Tibial artery (tissue), 4 donors: ENCODE measurements around the gene TMBIM1.

Experiments
- DNase-seq, 2 donors: peaks; one replicate each; pipeline ENCODE4 v3.0.0-alpha.2; 2019
- H3K27ac ChIP-seq, 2 donors: fragments of 200-600 bp; sonication (generic) in 1 of 2; 1 replicate in 1 of 2; 2 replicates in 1 of 2; pipeline ENCODE4 v1.5.1; 2018 to 2019; ENCODE audit warnings: mild to moderate bottlenecking in 1 of 2
- H3K27me3 ChIP-seq, 2 donors: fragments of 200-600 bp; sonication (generic) in 1 of 2; one replicate each; pipeline versions ENCODE4 v1.5.1 to v1.6.0; 2016 to 2019
- H3K36me3 ChIP-seq, 3 donors: fragments of 200-600 bp; sonication (generic) in 2 of 3; one replicate each; pipeline ENCODE4 v1.5.1; 2016 to 2019; ENCODE audit warnings: mild to moderate bottlenecking in 2 of 3
- H3K4me1 ChIP-seq, 4 donors: fragments of 200-600 bp; sonication (generic) in 2 of 4; 1 replicate in 3 of 4; 2 replicates in 1 of 4; pipeline ENCODE4 v1.5.1; 2016 to 2019
- H3K4me3 ChIP-seq, 2 donors: fragments of 200-600 bp; sonication (generic) in 1 of 2; 1 replicate in 1 of 2; 2 replicates in 1 of 2; pipeline ENCODE4 v1.5.1; 2018 to 2019; ENCODE audit warnings: mild to moderate bottlenecking in 2 of 2
- H3K9me3 ChIP-seq, 3 donors: fragments of 200-600 bp; sonication (generic) in 1 of 3; one replicate each; pipeline ENCODE4 v1.5.1; 2016 to 2019
- intact Hi-C: fragments of 100-400 bp; cut with DNase I; formaldehyde crosslinking; loops from one replicate; pipeline ENCODE4 v1.15.0; 2023; ENCODE audit warnings: low total_unique reads
- TF ChIP-seq, protein P1 (sequence below), 2 experiments: fragments of 200-600 bp in 1 of 2; fragments of 450-650 bp in 1 of 2; IDR thresholded peaks; one replicate each; pipeline ENCODE4 v1.5.1; 2017 to 2019; ENCODE audit warnings: antibody characterized with exemption in 2 of 2, mild to moderate bottlenecking in 1 of 2, moderate library complexity in 1 of 2

The TMBIM1 gene

DNA sequence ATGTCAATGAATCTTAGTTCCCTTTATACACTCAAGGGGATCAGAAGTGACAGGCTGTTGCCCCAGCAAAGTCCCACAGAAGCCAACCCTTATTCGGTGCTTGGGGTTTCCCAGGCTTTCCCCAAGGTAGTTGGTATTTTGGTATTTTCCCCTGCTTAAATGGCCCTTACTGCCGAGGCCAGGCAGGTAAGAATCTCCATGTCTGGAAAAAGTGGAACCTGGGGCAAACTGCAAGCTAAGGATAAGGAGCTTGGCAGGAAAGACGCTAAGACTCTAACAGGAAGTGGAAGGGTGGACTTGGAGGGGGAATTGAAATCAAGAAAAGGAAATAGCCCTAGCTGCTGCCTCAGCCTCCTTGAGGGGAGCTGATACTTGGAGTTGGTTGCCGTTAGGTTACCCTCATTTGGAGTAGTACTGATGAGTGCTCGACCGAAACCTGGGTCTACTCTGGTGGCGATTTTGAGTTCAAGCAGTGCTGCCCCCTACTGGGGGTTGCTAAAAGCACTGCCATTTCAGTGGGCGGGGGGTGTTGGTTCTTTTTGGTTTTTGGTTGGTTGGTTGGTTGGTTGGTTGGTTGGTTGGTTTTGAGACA is 34.8 kb downstream of the TMBIM1 start:
- Histone ChIP-seq H3K36me3 (peaks cover 34 to 50% (median 44%) of the 10 kb centered on the region in 3 donors), H3K4me1 (peaks cover 0 to 36% (median 22%) of the 10 kb centered on the region in 4 donors), H3K9me3 (no peaks in the 10 kb centered on the region), H3K4me3 (no peak overlapping the region), H3K27me3 (no peaks in the 10 kb centered on the region), H3K27ac (peak overlapping the region in 1 of 2 donors; percentile 1)
- TF ChIP-seq, protein P1, sequence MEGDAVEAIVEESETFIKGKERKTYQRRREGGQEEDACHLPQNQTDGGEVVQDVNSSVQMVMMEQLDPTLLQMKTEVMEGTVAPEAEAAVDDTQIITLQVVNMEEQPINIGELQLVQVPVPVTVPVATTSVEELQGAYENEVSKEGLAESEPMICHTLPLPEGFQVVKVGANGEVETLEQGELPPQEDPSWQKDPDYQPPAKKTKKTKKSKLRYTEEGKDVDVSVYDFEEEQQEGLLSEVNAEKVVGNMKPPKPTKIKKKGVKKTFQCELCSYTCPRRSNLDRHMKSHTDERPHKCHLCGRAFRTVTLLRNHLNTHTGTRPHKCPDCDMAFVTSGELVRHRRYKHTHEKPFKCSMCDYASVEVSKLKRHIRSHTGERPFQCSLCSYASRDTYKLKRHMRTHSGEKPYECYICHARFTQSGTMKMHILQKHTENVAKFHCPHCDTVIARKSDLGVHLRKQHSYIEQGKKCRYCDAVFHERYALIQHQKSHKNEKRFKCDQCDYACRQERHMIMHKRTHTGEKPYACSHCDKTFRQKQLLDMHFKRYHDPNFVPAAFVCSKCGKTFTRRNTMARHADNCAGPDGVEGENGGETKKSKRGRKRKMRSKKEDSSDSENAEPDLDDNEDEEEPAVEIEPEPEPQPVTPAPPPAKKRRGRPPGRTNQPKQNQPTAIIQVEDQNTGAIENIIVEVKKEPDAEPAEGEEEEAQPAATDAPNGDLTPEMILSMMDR (IDR thresholded peaks at IDR 0.05): peak; percentile 26 to 36
- DNase-seq: peak in 1 of 2 donors; percentile 65
- intact Hi-C loops: loop anchor here (10.0 kb wide), 1 partner anchor 633 kb away; no protein-coding TSS in a partner anchor

DNA sequence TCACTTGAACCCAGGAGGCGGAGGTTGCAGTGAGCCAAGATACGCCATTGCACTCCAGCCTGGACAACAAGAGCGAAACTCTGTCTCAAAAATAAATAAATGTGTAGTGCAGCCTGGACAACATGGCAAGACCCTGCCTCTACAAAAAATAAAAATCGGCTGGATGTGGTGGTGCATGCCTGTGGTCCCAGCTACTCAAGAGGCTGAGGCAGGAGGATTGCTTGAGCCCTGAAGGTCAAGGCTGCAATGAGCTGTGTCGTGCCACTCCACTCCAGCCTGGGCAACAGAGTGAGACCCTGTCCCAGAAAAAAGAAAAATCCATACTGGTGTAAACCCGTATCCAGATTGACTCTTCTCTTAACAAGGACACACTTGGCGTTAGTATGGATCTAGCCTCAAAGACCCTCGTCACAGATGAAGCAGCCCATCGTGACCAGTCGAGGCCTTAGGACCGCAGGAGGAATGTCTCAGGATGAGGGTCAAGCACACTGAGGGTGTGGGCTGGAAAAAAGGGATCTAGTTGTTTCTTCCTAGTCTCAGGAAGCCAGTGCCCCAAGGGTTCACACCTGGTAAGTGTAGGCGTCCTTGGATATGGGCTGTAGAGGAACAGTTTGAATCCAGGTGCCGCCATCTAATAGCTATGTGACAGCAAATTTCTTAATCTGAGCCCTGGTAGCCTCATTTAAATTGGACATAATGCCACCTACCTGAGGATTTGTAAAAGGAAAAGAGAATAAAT is 35.5 kb downstream of the TMBIM1 start:
- H3K27ac ChIP-seq: no peak overlapping the region
- intact Hi-C loops: loop anchor here (10.0 kb wide), 1 partner anchor 632 kb away; no protein-coding TSS in a partner anchor
- peaks cover 41 to 53% (median 51%) of the 10 kb centered on the region in 3 donors for H3K36me3 ChIP-seq
- H3K4me3 ChIP-seq: no peak overlapping the region
- DNase-seq: peak in 1 of 2 donors; percentile 53
- H3K4me1 ChIP-seq: peaks cover 0 to 33% (median 21%) of the 10 kb centered on the region in 4 donors
- TF ChIP-seq, protein P1 (IDR thresholded peaks at IDR 0.05): no peak
- no peaks in the 10 kb centered on the region for H3K9me3 ChIP-seq
- no peaks in the 10 kb centered on the region for H3K27me3 ChIP-seq

DNA sequence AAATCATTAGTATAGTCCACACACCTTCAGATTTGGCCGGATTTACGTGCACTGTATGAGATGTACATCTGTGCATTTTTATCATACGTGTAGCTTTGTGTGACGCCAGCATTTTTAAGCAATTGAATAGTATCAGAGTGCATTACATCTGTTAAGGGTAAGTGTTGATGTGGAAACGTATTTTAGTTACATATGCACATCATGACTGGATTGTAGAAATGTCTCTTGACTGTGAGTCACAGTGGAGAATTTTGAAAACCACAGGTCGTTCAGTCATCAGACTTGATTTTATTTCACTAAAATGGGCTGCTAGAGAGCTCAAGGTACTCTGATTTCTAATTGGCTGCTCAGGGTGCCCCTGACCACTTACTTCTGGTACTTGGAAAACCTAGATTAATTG is 36.9 kb downstream of the TMBIM1 start:
- Histone ChIP-seq H3K9me3 (no peaks in the 10 kb centered on the region), H3K27ac (no peak overlapping the region), H3K27me3 (no peaks in the 10 kb centered on the region), H3K4me1 (peaks cover 0 to 20% (median 14%) of the 10 kb centered on the region in 4 donors), H3K4me3 (no peak overlapping the region), H3K36me3 (peaks cover 54 to 66% (median 64%) of the 10 kb centered on the region in 3 donors)
- DNase-seq: no peak
- TF ChIP-seq, protein P1 (IDR thresholded peaks at IDR 0.05): no peak
- intact Hi-C loops: loop anchor here (10.0 kb wide), 1 partner anchor 631 kb away; no protein-coding TSS in a partner anchor

DNA sequence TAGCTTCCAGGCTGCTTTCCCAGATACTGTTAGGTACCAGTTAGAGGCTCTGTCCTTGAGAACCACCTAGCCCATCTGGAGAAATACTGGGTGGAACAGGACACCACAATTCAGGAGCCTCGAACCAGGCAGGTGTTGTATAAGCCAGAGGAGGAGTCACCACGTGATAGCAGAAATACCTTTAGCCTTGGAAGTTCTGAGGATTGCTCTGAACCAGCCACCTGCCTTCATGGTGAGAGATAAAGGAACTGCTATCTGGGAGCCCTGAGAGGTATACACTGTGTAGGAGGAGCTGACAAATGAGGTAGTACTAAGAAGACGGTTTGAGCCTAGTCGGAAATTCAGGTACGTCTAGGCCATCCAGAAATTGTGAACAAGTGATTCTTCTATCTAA is 39.1 kb downstream of the TMBIM1 start:
- H3K4me1 ChIP-seq: no peaks in the 10 kb centered on the region
- H3K4me3 ChIP-seq: no peak overlapping the region
- no peaks in the 10 kb centered on the region for H3K27me3 ChIP-seq
- intact Hi-C loops: loop anchor here (10.0 kb wide), 1 partner anchor 628 kb away; no protein-coding TSS in a partner anchor
- TF ChIP-seq, protein P1 (IDR thresholded peaks at IDR 0.05): no peak
- H3K27ac ChIP-seq: no peak overlapping the region
- no peak for DNase-seq
- H3K36me3 ChIP-seq: peaks cover 76 to 88% (median 87%) of the 10 kb centered on the region in 3 donors
- H3K9me3 ChIP-seq: no peaks in the 10 kb centered on the region

DNA sequence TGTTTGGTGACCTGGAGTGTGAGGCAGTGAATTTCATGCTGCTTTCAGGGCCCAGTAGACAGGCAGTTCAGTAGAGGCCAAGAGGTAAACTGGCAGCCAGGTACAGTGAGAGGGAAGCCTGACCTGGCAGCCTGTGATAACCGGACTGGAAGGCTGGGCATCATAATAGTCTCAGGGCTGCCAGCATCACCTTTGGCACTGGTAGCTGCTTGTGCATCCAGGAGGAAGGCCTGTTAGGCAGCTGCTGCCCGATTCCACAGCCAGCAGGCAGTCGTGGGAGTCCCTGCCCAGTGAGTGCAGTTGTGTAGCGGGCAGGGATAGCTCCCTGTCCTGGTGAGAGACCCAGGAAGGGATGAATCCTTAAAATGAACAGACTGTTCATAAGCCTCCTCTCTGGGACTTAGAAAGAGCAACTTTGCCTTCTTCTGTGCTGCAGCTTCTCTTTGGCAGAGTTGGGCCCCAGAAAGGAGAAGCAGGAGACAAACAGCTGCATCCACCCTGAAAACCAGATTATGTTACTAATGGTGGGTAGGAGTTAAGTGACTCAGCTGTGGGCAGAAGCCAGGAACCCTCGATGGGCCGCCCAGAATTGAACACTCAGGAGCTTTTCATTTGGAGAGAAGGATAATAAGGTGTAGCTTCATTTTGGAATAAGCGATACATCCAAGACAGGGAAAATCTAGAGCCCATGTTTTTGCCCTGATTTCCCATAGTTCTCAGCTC is 39.6 kb downstream of the TMBIM1 start:
- no peaks in the 10 kb centered on the region for H3K27me3 ChIP-seq

More for the DNA sequence above, 39.6 kb downstream of the TMBIM1 start:
- no peak overlapping the region for H3K27ac ChIP-seq
- no peak overlapping the region for H3K4me3 ChIP-seq
- no peak for DNase-seq
- TF ChIP-seq, protein P1 (IDR thresholded peaks at IDR 0.05): no peak
- no peaks in the 10 kb centered on the region for H3K4me1 ChIP-seq
- intact Hi-C loops: loop anchor here (10.0 kb wide), 1 partner anchor 628 kb away; no protein-coding TSS in a partner anchor
- no peaks in the 10 kb centered on the region for H3K9me3 ChIP-seq
- H3K36me3 ChIP-seq: peaks cover 81 to 94% (median 92%) of the 10 kb centered on the region in 3 donors
